CD4-positive, alpha-beta T cell treated with Interleukin-6 at 100 ng/mL for 8 hours (primary cell): ENCODE results near the gene BICDL1.
A peak's percentile ranks its signal among the peaks of the same experiment; 100 is the strongest.

Experiments used
- DNase-seq: peaks from one replicate; pipeline ENCODE4 v3.0.0-alpha.2; 2020; ENCODE audit warnings: mixed read lengths, low spot score

The BICDL1 gene

DNA sequence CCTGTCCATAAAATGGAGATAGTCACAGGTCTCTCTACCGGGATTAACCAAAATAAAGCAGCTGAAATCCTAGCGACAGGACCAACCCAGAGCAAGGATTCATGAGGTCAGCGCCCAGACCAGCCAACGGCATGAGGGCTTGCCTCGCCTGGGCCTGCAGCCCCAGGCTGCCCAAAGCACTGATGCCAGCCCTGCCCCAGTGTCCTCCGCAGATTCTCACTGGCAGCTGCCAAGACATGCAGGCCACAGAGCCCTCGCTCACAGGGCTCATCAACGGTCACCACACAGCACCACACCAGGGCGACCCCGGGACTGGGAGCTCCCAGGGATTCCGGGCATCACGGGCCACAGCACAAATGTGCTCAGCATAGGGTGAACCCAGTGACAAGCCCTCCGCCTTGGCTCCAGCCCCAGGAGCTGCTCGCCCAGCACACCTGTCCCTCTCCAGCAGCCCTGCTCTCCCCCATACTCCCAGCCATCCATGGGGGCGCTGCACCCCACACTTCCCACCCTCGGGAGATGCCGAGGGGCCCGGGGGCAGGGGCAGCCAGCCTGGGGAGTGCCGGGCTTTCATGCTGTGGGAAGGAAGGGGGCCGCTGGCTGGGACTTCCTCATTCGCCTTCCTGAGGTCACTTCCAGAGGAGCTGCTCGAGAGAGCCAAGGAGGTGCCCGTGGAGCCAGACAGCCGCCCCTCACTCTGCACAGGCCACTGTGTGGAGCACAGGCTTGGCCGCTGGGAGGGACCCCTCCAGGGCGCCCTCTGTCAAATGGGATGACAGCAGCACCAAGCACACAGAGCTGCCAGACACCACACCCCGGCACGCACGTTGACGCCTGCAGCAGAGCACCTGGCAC is 113.4 kb downstream of the BICDL1 start:
- no peak for DNase-seq

DNA sequence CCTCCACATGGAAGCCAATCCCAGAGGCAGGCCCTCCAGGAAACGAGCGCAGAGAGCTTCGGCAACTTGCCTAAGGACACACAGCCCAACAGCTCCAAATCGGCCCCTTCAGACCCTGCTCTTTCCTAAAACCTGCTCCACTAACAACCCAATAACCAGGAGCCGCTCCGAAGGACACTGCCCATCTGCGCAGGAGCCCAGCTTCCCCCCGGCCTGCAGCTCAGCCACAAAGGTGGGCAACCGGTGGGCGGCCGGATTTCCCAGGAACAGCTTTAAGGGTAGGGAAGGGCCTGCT is 114.0 kb downstream of the BICDL1 start:
- no peak for DNase-seq

GRCh38 chr12:120103371-120103770 is 114.3 kb downstream of the BICDL1 start:
- no peak for DNase-seq

DNA sequence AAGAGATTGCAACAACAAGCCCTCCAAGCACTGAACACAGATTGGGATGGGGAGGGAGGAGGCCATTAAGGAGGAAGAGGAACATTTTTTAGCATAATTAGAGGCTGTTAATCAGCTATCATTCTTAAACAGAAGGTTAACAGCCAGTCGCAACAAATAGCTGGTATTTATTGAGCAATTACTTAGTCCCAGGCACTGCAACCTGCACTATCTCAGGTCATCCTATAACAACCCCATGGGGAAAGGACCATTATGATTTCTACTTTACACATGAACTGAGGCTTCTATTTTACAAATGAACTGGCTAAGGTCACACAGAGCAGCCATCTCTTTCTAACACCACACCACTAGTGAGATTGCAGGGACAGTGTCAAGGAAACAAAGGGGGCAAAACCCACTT is 117.1 kb downstream of the BICDL1 start:
- DNase-seq = no peak

- no peak for DNase-seq
Observed at GRCh38 chr12:120109570-120110267, 120.7 kb downstream of the BICDL1 start.

DNA sequence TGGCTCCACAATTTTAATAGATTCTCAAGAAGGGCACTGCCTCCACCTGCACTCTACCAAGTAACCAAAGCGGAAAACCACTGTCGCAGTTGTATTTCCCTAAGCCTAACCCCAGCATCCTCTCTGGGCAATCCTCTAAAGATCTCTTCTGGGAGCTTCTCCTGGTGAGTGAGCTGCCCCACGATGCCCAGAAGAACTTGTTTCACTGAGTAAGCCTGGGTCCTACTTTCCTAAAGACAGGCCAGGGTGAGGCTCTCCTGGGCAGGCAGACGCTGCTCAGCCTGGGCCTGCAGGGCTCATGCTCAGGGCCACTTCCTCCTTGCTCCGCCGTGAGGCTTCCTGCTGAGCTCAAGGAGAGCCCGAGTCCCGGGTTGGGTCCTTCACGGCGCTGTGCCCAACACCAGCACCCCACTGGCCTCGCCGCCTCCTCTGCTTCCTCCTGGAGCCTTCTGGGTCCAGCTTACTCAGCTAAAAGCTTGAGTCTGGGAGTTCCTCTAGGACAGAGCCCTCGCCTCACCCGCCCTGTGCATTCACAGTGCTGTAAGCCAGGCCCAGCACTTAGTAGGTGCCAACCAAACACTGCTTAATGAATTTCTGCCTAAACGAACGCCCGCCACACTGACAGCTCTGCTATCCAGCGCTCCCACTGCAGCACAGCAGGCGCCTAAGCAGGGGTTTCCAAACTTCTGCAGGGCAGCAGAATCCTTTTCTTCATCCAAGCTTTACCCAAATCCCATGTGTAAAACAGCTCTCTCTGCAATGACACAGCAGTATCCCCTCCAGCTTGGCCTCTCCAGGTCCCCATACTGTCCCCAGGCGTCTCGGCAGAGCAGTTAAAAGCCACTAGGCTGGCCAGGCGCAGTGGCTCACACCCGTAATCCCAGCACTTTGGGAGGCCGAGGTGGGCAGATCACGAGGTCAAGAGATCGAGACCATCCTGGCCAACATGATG is 121.8 kb downstream of the BICDL1 start:
- DNase-seq = peak; percentile 50

- DNase-seq = no peak
Observed at GRCh38 chr12:120115066-120115465, 126.0 kb downstream of the BICDL1 start.

DNA sequence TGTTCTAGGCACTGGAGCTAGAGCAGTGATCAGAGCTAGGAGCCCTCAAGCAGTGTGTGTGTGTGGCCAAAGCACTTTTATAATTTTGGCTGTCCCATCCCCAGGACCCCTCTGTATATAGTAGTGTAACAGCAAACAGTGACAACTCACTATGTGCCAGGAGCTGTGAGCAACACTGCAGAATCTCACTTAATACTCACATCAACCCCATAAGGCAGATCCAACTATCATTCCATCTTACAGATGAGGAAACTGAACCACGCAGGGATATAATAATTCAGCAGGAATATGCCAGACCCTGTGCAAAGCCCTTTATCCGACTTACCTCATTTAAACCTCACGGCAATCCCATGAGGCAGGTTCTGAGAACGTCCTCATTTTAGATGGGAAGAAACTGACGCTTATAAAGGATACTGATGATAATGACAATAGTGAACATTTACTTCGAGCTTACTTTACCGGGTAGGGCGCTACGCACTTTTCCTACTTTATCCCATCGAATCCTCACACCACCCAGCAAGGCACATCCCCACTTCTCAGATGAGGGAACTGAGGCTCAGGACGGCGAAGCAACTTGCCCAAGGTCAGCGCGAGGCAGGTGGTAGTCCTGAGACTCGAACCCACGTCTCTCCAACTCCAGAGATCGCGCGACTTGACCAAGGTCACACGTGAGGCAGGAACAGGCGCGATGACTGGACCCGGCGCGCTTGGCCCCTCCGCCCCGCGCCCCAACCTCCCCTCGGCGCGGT is 126.8 kb downstream of the BICDL1 start:
- DNase-seq = no peak

DNA sequence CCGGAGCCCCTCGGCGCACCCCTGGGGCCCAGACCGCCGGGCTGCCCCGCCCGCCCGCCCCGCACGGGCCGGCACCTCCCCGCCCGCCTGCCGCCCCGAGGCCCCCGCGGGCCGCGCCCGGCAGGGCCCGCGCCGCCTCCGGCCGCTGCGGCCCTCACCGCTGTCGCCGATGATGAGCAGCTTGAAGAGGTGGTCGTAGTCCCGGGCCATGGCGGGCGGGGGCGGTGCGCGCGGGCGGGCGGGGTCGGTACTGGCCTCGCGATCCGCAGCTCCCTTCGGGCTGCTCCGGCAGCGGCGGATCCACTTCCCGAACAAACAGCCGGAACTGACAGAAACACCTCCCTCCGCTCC is 127.4 kb downstream of the BICDL1 start, which contains the start of gene RAB35:
Gene RAB35 (minus strand): TSS at position 313 of the 351 bp plus-strand sequence. CDS start 103 bp downstream, at position 210.
- no peak for DNase-seq

DNA sequence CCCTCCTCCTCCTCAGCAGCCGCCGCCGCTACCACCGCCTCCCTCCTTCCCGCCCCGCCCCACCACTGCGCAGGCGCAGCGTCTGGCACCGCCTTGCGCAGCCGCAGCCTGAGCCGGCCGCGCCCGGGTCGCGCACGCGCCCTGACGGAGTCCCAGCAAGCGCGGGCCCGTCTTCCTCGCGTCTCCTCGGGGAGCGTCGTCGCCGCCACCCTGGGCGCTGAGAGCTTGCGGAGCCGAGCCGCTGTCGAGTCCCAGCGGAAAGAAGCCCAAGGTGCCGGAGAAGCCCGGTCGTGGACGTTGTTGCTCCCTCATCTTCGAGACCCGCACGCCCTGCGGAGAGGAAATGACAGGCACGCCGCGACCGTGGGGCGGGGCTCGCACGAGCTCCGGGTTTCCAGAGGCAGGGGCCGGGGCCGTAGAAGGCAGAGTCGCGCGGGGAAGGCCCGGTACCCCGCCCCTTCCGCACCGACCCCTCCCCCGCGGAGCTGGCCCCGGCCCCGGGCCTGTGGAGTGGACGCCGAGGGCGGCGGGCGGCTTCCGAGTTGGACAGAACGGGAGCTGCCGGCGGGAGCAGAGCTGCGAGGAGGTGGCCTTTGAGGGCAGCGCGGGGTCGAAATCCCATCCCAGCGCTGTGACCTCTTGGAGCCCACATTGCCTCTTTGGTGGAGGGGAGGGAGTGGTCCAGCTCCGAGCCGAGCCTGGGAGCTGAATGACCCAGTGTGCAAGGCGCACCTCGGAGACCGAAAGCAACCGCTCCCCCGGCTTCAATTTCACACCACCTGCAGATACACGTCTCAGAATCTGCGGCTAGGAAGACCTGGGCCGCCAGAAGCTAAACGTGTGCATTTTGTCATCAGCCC is 128.0 kb downstream of the BICDL1 start:
- peak; percentile 96 for DNase-seq

DNA sequence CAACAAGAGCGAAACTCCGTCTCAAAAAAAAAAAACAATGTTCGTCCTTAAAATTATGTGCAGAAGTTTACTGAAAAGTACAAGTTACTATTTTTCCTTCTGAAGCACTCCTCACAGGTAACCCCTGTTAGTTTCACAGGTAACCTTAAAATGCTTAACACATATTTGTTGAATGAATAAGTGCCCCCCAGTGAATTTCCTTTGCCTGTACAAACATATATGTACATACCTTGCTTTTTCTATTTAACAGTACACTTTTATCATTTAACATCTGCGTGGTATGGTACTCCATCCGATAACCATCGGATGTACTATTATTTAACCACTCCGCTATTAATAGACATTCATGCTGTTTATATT is 128.9 kb downstream of the BICDL1 start:
- no peak for DNase-seq

- DNase-seq = no peak
Observed at GRCh38 chr12:120118321-120119061, 129.5 kb downstream of the BICDL1 start.

DNA sequence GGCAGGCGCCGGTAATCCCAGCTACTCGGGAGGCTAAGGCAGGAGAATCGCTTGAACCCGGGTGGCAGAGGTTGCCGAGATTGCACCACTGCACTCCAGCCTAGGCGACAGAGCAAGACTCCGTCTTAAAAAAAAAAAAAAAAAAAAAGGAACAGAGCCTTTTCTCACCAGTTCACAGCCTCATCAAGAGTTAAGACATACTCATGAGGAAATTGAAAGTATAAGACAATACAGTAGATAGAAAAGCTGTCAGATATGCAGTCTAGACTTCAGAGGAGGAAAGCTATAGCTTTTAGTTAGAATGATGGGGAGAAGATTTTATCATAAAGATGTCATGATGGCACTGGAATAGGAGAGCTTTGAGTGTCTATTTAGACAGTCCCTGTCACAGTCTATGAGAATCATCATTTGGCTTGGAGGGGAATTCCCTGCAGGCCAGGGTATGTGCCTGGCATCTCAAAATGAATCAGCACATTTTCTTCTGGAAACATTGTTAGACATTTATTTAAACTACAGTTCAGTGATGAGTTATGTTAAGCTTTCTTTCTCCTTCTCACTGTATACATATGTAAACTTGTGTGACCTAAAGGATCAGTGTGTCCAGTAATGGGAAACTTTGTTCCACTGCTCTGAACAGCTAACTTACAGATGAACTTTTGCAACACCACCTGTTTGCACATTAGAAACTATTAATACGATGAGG is 130.4 kb downstream of the BICDL1 start:
- no peak for DNase-seq

DNA sequence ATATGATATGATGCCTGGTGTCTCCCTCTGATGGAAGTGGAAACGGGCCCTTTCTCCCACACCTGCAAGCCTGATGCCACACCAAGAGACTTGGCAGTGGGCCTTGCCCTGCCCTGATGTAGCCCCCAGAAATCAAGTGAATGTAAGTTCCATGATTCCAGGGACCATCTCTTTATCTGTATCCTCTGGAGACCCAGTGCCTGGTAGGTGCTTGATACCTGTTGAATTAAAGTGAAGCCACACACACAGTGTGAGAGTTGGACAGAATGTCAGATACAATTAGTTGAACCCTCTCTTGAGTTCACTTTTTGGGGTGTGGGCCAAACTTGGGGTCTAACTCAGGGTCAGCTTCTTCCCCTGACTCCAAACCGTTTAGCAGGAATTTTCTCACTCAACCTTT is 132.3 kb downstream of the BICDL1 start:
- DNase-seq = no peak

GRCh38 chr12:120121766-120122293 is 132.8 kb downstream of the BICDL1 start:
- DNase-seq = no peak

DNA sequence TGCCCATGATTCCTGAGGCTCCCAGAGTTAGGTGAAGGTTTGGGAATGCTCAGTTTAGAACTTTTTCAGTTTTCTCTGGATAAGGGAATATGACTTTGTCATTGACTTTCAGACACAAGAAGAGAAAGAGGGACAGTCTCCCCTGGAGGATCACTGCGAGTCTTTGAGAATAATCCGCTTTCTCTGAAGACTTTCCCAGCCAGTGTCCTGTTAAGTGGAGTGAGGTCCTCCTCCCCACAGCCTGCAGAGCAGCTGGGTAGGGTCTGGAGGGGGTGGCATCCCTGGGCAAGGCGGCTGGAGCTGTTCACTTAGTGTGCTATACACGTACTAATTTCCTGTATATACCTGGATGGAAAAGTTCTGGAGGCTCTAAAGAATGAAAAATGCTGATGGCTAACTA is 136.0 kb downstream of the BICDL1 start:
- no peak for DNase-seq

- no peak for DNase-seq
Observed at GRCh38 chr12:120125792-120126634, 137.0 kb downstream of the BICDL1 start.

GRCh38 chr12:120126635-120127005 is 137.6 kb downstream of the BICDL1 start:
- no peak for DNase-seq
